MM.1S (cell line): Measurements from ENCODE around the gene ANKRD31.

ENCODE experiments used
- DNase-seq: peaks from one replicate; pipeline ENCODE4 v3.0.0-alpha.2; 2015
- H2AFZ ChIP-seq: fragments of 300-600 bp; sonication (generic); 2 replicates; pipeline ENCODE4 v1.6.0; 2016; ENCODE audit warnings: antibody characterized with exemption, low read length
- H3F3A ChIP-seq: fragments of 300-600 bp; sonication (generic); 2 replicates; pipeline ENCODE4 v1.6.1; 2016; ENCODE audit warnings: mild to moderate bottlenecking, antibody characterized with exemption, low read length, moderate library complexity, mixed read lengths; ENCODE audit not compliant: insufficient read depth
- H3K27ac ChIP-seq: fragments of 300-600 bp; sonication (generic); 2 replicates; pipeline ENCODE4 v1.5.1; 2016; ENCODE audit warnings: mild to moderate bottlenecking, low read length
- H3K27me3 ChIP-seq: fragments of 300-600 bp; sonication (generic); replicated peaks from 2 replicates; pipeline ENCODE4 v1.6.0; 2016; ENCODE audit warnings: low read length; ENCODE audit not compliant: insufficient read depth
- H3K36me3 ChIP-seq: fragments of 300-600 bp; sonication (generic); replicated peaks from 2 replicates; pipeline ENCODE4 v1.6.1; 2016; ENCODE audit warnings: mild to moderate bottlenecking, low read length, mixed read lengths; ENCODE audit not compliant: insufficient read depth
- H3K4me1 ChIP-seq: fragments of 300-600 bp; sonication (generic); 2 replicates; pipeline ENCODE4 v1.6.1; 2016; ENCODE audit warnings: low read length, mixed read lengths
- H3K4me2 ChIP-seq: fragments of 300-600 bp; sonication (generic); 2 replicates; pipeline ENCODE4 v1.6.0; 2016; ENCODE audit warnings: low read depth, low read length
- H3K4me3 ChIP-seq: fragments of 300-600 bp; sonication (generic); 2 replicates; pipeline ENCODE4 v1.5.1; 2016; ENCODE audit warnings: low read length, mixed read lengths
- H3K79me2 ChIP-seq: fragments of 300-600 bp; sonication (generic); 2 replicates; pipeline ENCODE4 v1.6.1; 2016; ENCODE audit warnings: mixed run types, low read length, mixed read lengths
- H3K9ac ChIP-seq: fragments of 300-600 bp; sonication (generic); 2 replicates; pipeline ENCODE4 v1.6.1; 2016; ENCODE audit warnings: low read length, mixed read lengths
- H3K9me2 ChIP-seq: fragments of 300-600 bp; sonication (generic); replicated peaks from 2 replicates; pipeline ENCODE4 v1.6.1; 2016; ENCODE audit warnings: mild to moderate bottlenecking, low read length, mixed read lengths; ENCODE audit not compliant: insufficient read depth
- H3K9me3 ChIP-seq: fragments of 300-600 bp; sonication (generic); replicated peaks from 2 replicates; pipeline ENCODE4 v1.6.1; 2016; ENCODE audit warnings: mild to moderate bottlenecking, low read length, mixed read lengths; ENCODE audit not compliant: insufficient read depth
- H4K20me1 ChIP-seq: fragments of 300-600 bp; sonication (generic); 2 replicates; pipeline ENCODE4 v1.6.1; 2016; ENCODE audit warnings: mild to moderate bottlenecking, low read length, moderate library complexity, mixed read lengths; ENCODE audit not compliant: insufficient read depth
- CTCF ChIP-seq: fragments of 300-600 bp; sonication (generic); IDR thresholded peaks from 2 replicates; pipeline ENCODE4 v1.5.1; 2016; ENCODE audit warnings: antibody characterized with exemption, low read length, mixed read lengths
- EZH2 ChIP-seq: fragments of 300-600 bp; sonication (generic); optimal IDR thresholded peaks from 2 replicates; pipeline ENCODE3; 2017; ENCODE audit warnings: low read depth, mild to moderate bottlenecking, antibody characterized with exemption, low read length, mixed read lengths
- EZH2phosphoT487 ChIP-seq: fragments of 300-600 bp; sonication (generic); IDR thresholded peaks from 2 replicates; pipeline ENCODE4 v1.6.1; 2018; ENCODE audit warnings: antibody characterized with exemption, low read length

Gene ANKRD31

GRCh38 chr5:75242067-75242466 is 5.4 kb upstream of the ANKRD31 start:
- no peak overlapping the region for H3K9ac ChIP-seq
- no peak overlapping the region for H3K27ac ChIP-seq
- no peaks in the 10 kb centered on the region for H3K9me2 ChIP-seq
- H2AFZ ChIP-seq = no peak overlapping the region
- no peak for DNase-seq
- 0 out of 2 replicates have a peak, but pooled peaks cover 4% of the 10 kb centered on the region for H3K4me1 ChIP-seq
- no peaks in the 10 kb centered on the region for H4K20me1 ChIP-seq
- H3F3A ChIP-seq = no peaks in the 10 kb centered on the region
- H3K79me2 ChIP-seq = no peaks in the 10 kb centered on the region
- H3K36me3 ChIP-seq = no peaks in the 10 kb centered on the region
- TF ChIP-seq CTCF = no peak
- TF ChIP-seq EZH2 = no peak
- no peak for TF ChIP-seq EZH2phosphoT487
- no peaks in the 10 kb centered on the region for H3K27me3 ChIP-seq
- H3K4me3 ChIP-seq = no peak overlapping the region
- no peaks in the 10 kb centered on the region for H3K9me3 ChIP-seq
- no peak overlapping the region for H3K4me2 ChIP-seq

GRCh38 chr5:75239681-75240080 is 3.0 kb upstream of the ANKRD31 start:
- no peak overlapping the region for H3K4me2 ChIP-seq
- DNase-seq = no peak
- no peak overlapping the region for H2AFZ ChIP-seq
- H3K9me3 ChIP-seq = no peaks in the 10 kb centered on the region
- TF ChIP-seq EZH2 = no peak
- TF ChIP-seq CTCF = no peak
- no peak for TF ChIP-seq EZH2phosphoT487
- no peak overlapping the region for H3K9ac ChIP-seq
- no peak overlapping the region for H3K4me3 ChIP-seq
- H3K36me3 ChIP-seq = no peaks in the 10 kb centered on the region
- H3K4me1 ChIP-seq = 0 out of 2 replicates have a peak, but pooled peaks cover 4% of the 10 kb centered on the region
- H3K9me2 ChIP-seq = no peaks in the 10 kb centered on the region
- no peaks in the 10 kb centered on the region for H3K79me2 ChIP-seq
- no peak overlapping the region for H3K27ac ChIP-seq
- H4K20me1 ChIP-seq = no peaks in the 10 kb centered on the region
- no peaks in the 10 kb centered on the region for H3K27me3 ChIP-seq
- no peaks in the 10 kb centered on the region for H3F3A ChIP-seq

GRCh38 chr5:75235711-75236110 is 967 bp downstream of the ANKRD31 start:
- no peak overlapping the region for H3K4me3 ChIP-seq
- H3K4me2 ChIP-seq = peak overlapping the region; percentile 87
- H3K9me2 ChIP-seq = no peaks in the 10 kb centered on the region
- no peaks in the 10 kb centered on the region for H3K79me2 ChIP-seq
- no peak overlapping the region for H3K27ac ChIP-seq
- no peak for DNase-seq
- H2AFZ ChIP-seq = peak overlapping the region; percentile 81; the same call in 1 of the 2 replicates
- H3K9ac ChIP-seq = no peak overlapping the region
- no peaks in the 10 kb centered on the region for H3F3A ChIP-seq
- no peaks in the 10 kb centered on the region for H3K27me3 ChIP-seq
- H3K9me3 ChIP-seq = no peaks in the 10 kb centered on the region
- H4K20me1 ChIP-seq = no peaks in the 10 kb centered on the region
- no peaks in the 10 kb centered on the region for H3K36me3 ChIP-seq
- 0 out of 2 replicates have a peak, but pooled peaks cover 4% of the 10 kb centered on the region for H3K4me1 ChIP-seq
- TF ChIP-seq CTCF (no peak), EZH2phosphoT487 (no peak), EZH2 (no peak)
